Stimulated activated CD4-positive, alpha-beta T cell treated with anti-CD3 and anti-CD28 coated beads, Interleukin-2, amount 100 ng/mL, for 4 hours (primary cell): ENCODE results near the gene SLC3A2.

Source experiments
- DNase-seq: peaks from one replicate; pipeline ENCODE4 v3.0.0-alpha.2; 2020; ENCODE audit warnings: low read depth

Gene SLC3A2

DNA sequence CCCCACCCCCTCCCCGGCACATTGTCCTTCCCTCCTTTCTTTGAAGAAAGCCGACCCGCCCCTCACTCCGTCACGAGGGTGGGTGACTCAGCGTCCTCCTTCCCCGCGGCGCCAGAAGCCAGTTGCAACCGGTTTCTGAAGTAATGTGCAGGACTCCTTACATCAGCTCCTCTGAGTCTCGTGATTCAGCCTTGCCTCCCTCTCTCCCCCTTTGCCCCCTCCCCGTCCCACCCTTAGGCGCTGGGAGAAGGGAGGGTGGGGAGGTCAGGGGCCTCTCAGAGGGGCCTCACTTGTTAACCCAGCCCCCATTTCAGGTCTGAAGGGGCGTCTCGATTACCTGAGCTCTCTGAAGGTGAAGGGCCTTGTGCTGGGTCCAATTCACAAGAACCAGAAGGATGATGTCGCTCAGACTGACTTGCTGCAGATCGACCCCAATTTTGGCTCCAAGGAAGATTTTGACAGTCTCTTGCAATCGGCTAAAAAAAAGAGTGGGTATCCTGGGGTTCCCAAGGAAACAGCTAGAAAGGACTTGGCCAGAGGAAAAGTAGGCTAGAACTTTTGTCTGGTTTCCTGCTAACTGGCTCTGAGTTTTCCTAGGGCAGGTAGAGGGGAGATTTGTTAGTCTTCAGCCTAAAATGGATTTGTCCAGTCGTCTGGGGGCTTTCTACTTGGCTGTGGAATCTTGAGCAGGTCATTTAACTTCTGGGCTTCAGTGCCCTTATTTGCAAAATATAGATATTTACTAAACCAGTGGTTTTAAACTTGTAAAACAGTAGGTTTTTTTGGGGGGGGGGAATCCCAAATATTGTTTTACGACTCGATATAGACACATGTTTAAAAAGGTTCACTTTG is 1.1 kb downstream of the SLC3A2 start:
- peak; percentile 95 for DNase-seq

- DNase-seq = no peak
Measured at GRCh38 chr11:62882431-62882749, 1.7 kb downstream of the SLC3A2 start.

GRCh38 chr11:62882788-62883501 is 2.2 kb downstream of the SLC3A2 start:
- DNase-seq = no peak

DNA sequence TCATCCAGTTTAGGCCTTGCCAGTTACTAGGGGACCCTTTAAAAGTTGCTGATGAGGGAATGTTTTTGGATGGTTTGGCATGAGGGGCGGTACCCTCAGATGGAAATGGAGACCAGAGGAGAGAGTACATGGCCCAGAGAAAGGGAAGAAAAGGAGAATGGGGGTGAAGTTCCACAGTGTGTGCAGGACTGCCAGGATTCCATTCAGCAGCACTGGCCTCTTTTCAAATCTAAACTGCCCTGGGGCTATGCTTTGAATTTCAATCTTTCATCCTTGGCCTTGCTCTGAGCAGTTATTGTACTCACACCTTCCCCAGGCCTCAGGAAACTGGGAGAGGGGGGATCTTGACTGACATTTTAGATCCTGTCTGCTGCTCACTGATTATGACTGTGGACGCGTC is 3.0 kb downstream of the SLC3A2 start:
- DNase-seq = no peak

- DNase-seq = no peak
Measured at GRCh38 chr11:62885137-62885750, 4.5 kb downstream of the SLC3A2 start.

DNA sequence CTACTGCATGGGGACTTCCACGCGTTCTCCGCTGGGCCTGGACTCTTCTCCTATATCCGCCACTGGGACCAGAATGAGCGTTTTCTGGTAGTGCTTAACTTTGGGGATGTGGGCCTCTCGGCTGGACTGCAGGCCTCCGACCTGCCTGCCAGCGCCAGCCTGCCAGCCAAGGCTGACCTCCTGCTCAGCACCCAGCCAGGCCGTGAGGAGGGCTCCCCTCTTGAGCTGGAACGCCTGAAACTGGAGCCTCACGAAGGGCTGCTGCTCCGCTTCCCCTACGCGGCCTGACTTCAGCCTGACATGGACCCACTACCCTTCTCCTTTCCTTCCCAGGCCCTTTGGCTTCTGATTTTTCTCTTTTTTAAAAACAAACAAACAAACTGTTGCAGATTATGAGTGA is 7.7 kb downstream of the SLC3A2 start:
- no peak for DNase-seq

DNA sequence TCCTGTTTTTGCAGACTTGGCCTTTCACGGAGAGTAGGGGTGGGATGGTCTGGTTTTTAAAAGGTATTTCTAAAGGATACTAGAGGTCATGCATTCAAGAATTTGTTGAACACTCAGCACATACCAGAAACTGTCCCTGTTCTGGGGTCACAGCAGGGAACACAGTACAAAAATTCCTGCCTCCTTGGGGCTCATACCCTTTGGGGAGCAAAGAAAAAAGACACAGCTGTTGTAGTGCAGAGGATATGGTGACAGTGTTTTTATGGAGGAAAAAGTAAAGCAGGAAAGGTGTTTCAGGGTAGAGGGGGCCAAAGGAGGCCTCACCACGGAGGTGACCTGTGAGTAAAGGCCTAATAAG is 8.4 kb downstream of the SLC3A2 start:
- DNase-seq = no peak

DNA sequence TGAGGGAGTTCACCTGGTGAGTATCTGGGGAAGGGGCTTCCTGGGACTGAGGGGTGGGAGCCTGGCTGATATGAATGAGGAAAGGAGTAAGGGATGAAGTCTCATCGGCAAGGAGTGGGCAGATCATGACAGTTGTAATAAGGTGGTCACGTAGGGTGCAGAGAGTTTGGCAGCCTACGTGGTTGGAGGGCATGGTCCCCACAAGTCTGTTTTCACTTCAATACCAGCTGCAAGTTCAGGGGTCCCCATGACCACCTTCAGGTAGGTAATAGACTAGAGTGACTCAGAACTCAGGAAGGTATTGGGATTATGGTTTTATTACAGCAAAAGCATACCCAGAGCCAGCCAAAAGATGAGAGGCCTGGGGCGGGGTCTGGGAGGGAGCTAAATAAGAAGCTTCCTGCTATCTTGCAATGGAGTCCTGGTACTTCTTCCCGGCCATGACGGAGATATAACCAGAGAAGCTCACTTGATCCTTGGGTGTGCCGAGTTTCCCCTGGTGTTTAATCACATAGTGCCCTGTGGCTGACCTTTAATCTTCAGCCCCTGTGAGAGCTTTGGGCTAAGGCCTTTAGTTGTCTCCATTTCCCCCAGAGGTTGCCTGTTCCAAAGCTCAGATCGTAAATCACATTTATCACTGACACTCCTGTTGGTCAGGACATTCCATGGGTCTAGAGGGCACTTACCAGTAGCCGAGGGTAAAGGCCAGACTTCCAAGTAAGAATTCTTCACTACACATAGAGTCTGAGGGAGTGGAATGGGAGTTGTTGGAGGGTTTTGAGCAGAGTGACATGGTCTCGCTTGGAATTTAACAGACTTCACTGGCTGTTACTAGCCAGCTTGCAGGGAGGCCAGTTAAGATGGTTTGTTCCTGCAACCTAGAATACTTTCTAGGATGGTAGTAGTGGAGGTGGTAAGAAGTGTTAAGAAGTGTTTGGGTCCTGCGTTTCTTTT is 9.1 kb downstream of the SLC3A2 start:
- no peak for DNase-seq

GRCh38 chr11:62892077-62892922 is 11.6 kb downstream of the SLC3A2 start:
- DNase-seq = no peak

DNA sequence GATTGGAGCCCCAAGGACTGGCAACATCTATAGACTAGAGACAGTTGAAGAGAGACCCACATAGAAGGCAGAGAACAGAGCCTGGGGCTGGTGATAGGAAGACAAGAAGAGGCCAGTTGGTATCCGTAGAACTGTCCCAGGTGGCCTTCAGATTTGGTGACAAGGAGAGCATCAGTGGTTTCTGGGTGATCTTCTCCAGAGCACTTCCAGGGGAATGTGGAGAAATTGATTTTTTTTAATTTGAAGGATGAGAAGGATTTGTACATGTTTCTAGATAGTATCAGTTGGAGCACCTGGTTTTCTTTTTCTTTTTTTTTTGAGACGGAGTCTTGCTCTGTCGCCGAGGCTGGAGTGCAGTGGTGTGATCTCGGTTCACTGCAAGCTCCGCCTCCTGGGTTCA is 14.8 kb downstream of the SLC3A2 start:
- no peak for DNase-seq

DNA sequence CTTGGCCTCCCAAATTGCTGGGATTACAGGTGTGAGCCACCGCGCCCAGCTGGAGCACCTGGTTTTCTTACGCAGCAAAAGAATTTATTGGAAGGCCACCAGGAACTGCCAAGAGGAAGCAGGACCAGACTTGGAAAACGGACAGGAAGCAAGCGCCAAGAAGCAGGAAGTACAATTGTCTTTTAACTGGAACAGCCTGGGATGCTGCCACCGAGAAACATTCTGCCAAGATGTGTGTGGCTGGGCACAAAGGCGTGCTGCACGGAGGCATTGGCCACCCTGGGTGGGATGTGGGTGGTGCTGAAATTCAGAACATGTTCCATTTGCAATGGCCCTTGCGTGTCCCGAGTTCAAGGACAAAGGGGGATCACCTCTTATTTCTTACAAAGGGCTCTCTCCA is 15.4 kb downstream of the SLC3A2 start:
- no peak for DNase-seq

DNA sequence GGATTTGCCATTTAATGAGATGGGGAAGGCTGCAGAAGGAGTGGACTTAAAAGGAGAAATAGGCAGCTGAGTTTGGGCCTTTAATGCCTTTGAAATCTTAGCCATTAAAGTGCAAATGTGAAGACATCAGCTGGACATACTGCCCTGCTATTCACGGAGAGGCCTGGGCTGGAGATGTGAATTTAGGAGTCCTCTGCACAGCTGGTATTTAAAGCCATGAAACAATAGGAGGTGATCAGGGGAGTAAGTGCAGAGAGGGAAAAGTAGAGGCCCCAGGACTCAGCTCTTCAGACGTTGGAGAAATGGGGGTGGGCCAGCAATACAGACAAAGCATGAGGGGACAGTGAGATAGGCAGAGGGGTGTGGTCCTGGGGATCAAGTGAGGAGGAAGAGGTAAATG is 16.6 kb downstream of the SLC3A2 start:
- no peak for DNase-seq

DNA sequence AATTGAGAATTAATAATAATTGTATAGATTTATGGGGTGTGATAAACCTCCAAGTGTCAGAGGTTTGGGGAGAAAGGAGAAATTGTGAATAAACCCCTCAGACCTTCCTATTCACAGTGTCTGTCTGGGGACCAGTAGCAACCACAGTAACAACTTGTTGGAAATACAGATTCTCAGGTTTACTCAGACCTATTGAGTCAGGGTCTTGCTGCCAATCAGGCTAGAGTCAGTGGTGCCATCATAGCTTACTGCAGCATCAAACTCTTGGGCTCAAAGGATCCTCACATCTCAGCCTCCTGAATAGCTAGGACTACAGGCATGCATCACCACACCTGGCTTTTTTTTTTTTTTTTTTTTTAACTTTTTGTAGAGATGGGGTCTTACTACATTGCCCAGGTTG is 17.3 kb downstream of the SLC3A2 start:
- no peak for DNase-seq

DNA sequence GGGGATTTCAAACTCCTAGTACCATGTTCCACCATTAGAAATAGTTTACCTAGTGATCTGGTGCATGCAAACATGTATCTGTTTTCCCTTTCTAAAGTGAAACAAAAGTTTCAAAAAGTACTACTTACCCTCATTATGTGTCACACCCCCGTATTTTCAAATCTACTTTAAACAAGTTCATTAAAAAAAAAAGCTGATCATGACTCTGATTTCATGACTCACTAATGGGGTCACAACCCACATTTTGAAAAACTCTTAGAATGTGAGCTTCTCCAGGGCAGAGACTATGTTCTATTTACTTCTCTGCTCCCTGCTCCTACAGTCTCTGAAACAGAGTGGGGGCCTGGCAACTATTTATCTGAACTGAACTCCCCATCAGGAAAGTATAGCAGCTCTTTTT is 22.2 kb downstream of the SLC3A2 start:
- DNase-seq = no peak

DNA sequence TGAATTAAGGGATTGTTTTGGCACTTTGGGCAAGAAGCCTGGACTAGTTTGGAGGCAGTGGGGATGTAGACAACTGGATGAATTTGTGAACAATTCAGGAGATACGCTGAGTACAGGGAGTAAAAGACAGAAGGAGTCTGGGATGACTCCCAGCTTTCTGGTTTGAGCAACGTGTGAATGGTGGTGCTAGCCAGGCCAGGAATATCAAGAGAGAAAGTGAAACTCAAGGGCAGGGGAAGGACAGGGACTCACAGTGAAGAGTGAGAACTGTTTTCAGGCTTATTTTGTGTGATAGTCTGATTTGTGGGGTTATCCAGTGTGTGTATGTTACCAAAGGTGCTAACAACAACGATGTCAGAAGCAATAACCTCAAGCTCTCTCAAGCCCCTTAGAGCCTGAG is 24.6 kb downstream of the SLC3A2 start:
- DNase-seq = no peak

- DNase-seq = peak; percentile 65
Measured at GRCh38 chr11:62905927-62906531, 25.3 kb downstream of the SLC3A2 start.

- no peak for DNase-seq
Measured at GRCh38 chr11:62908468-62909072, 27.9 kb downstream of the SLC3A2 start.

- DNase-seq = no peak
Measured at GRCh38 chr11:62909107-62909894, 28.6 kb downstream of the SLC3A2 start.

- DNase-seq = no peak
Measured at GRCh38 chr11:62910141-62910882, 29.6 kb downstream of the SLC3A2 start.
